Right renal cortex interstitium (tissue), 3 donors: ENCODE data around the gene CNGA3. TPM values are rescaled to one million over a fixed set of nuclear protein-coding genes. Genes with fewer than 3 reads are reported as not detected.
"Not testable (repeated sequence)": the region's sequence is repeated elsewhere in the genome, so short reads cannot be mapped to it uniquely, and the experiment has no call there.

Experiments
- DNase-seq, 3 donors: peaks; one replicate each; pipeline ENCODE4 v3.0.0-alpha.2; 2013; ENCODE audit warnings: low read depth in 3 of 3, low spot score in 2 of 3
- polyA plus RNA-seq, 3 donors: library from polyadenylated mRNA; unstranded; fragments of 120-200 nt; gene quantifications; one replicate each; pipeline ENCODE4 v1.2.1, GENCODE V29; 2013; ENCODE audit not compliant: insufficient read length in 3 of 3

The CNGA3 gene
- not detected for polyA plus RNA-seq

DNA sequence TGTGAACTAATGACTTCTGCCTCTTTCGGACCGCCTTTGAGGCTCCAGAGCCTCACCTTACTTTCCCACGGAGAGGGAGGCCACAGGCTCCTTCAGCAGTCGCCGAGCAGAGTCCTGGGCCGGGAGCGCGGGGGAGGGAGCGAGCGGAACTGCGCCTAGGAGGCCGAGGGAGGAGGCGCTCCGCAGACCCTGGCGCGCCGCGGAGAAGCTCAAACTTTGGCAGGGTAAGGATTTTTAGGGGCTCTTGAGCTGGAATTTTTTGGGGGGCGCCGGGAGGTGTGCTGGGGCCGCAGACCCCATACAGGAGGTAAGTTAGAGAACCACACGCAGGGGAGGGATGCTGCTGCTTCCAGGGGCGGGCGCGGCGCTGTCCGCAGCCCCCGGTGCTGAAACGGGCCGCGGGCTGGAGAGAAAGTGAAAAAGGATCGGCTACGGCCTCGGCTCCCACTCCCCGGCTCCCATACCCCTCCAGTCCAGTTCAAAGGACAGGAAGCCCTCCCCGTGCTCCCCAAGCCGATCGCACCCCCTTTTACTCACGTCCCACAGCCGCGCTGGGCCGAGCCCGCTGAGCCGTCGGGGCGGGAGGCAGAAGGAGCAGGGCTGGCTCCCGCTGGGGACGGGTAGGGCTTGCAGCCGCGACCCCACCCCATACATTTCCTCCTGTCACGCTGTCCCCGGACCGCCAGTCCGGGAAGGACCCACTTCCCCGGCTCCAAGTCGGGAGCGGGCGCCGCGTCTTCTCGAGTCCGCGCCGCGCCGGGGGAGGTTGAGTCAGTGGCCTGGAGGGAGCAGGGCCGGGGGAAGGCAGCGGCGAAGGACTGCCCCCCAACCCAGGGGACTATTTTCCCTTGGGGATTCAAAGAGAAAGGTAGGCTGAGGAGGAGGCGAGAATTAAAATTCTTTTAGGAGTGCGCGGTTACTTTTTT lies at the start of gene CNGA3:
Gene CNGA3, plus strand, starts transcription at position 146 of the 926 bp plus-strand sequence. CDS start 23,520 bp downstream, outside the sequence.
- peak in 2 of 3 donors; percentile 29 to 34 for DNase-seq

DNA sequence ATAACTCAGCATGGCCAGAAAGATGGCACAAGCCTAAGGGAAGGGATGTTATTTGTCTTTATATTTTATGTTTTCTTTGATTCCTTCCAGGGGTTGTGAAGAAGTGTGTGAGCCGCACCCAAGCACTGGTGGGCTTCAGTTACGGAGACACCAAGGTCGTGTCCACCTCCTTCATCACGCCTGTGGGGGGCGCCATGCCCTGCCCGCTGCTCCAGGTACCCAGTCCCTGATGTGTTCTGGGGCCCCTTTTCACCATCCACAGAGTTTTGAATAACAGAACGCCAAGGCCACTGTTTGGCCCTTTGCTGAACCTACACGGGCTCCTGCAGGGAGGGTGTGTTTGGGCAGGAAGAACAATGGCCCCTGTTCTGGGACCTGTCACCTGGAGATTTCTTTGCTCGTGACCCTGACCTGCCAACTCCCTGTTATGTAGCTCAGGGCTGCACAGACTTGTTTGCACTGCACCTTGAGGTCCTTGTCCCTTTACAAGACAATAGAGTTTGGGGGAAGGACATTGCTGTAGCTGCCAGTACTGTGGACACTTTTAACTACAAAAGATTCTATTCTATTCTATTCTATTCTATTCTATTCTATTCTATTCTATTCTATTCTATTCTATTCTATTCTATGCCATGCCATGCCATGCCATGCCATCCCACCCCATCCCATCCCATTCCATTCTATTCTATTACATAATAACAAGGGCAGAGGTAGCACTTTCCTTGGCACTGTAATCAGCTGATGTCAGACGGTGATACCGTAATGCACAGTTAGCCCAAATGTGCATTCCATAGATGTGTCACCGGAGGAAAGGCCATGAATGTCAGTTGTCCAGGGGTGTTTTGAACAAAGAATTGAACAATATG lies 48.2 kb upstream of the CNGA3 start:
- DNase-seq: no peak

DNA sequence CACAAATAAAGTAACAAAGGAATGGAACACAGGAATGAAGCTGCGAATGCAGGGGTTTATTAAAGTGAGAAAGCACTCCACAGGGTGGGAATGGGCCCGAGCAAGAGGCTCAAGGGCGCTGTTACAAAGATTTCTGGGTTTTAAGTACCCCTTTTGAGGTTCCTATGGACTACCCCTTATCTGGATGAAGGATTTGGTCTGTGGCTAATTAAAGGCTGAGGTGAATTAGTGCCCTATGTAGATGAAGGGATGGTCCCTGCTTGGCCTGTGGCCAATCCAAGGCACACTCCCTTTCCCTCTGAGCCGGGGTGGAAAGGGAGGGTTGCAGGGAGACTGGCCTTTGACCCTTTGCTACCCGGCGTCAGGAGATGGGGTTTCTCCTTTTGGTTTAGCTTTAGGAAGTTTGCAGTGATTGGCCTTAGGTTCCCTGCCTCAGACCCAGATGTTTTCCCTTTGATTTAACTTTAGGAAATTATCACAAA lies 47.5 kb upstream of the CNGA3 start:
- no peak for DNase-seq

DNA sequence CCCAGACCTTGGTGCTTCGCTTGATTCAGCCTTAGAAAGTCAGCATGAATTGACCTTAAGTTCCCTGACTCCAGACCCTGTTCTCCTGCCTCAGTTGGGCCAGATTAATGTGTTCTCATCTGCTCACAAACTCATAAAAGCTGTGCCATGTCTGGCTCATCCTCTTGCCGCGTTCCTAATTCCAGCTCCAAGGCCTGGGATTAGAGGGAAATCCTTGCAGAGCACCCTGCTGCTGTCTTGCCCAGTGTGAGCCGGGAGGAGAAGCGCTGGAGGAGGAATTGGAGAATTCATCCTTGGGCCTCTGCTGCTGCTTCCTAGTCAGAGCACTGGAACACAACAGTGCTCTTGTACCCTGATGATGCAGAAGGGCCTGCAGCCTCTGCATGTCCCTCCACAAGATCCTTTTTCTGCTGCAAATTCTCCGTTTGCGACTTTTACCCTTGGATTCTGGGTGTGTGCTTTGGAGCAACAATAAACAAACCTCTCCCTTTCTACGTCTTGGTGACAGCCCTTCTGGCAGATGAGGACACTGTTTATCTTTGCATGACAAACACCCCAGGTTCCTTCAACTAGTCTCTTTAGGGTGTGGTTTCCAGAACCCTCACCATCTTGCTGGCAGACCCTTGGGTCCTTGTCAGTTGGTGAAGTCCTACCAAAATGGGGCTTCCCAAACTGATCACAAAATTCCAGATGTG lies 46.9 kb upstream of the CNGA3 start:
- no peak for DNase-seq

DNA sequence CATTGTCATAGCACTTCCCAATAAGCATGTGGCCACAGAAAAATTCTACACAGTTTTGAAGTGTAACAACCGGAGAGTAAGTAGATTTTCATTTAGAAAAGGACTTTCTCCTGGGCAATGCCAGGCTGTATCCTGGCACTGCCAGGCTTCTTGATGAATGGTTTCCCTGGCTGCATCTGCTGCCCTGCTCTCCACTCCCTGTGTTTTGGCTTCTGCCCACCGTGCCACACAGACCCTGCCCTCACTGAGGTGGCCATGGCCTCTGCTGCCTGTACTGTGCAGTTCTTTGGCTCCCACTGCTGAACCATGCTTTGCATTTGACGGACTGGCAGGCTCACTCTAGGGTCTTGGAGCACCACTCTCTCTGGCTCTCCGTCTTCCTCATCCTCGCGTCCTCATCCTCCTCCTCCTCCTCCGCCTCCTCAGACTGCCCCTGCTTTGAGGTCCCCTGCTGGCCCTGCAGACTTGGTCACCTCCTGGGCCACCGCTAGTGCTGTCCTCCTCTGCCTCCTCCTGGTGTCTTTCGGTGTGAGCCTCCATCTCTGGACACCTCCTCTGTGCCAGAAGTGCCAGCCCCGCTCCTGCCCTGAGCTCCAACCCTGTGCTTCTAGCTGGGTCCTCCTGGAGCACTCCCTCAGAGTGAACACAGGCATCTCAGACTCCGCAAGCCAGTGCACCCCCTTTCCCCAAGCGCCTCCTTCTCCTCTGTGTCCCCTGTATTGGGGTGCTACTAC lies 45.9 kb upstream of the CNGA3 start:
- no peak for DNase-seq

DNA sequence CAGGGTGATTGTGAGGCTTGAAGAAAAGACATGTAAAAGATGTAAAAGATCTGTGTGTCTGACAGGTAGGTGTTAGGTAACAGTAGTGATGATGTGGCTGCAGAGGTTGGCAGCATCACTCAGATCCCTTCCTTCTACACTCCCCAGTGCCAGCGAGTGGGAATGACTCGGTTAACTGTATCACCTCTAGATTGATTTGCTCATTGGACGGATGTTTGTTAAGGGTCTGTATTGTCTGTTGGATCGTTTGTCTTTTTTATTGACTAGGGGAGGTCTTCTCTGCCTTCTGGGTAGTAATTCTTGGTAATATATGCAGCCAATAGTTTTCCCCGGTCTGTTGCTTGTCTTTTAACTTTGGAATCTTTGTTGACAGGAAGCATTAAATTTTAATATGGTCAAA lies 44.8 kb upstream of the CNGA3 start:
- DNase-seq: no peak

DNA sequence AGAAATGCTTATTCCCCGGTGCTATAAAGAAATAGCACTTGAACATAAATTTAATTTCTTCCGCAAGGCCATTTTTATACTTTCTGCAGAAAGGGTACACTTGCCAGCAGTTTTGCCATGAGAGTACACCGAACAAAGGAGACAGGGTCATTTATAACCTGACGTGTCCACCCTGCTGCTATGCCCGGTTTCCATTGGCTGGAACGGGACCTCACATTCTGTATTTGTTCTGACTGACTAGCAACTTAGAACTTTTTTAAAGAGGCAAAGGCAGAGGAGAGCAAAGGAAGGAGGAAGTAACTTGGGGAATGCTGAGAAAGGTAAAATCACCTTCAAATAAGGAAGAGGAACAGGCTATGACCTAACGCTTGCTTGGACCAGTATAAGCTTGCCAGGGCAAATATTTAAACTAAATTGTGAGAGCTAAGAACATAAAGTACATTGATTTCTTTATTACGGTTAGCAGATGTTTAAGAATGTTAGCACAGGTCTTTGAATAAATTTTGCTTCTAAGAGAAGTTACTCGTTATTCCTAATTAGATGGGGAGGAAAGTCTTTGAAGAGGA lies 39.0 kb upstream of the CNGA3 start:
- DNase-seq: not testable (repeated sequence)

DNA sequence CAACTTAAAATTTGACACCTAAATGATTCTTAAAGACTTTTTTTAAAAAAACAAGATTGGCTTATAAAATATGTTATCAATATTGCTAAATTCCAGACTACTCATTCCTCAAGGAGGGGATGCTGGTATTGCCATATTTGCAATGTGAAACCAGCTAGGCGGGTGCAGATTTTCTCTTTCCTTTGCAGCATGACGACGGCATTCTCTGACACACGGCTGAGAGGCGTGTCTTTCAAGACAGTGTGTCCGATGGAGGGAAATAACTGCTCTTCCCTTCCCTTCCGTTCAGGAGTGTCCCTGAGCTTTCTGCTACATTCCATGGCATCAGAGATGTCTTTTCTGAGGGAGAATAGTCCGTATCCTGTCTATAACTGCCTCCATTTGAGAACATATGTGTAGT lies 38.2 kb upstream of the CNGA3 start:
- DNase-seq: no peak

DNA sequence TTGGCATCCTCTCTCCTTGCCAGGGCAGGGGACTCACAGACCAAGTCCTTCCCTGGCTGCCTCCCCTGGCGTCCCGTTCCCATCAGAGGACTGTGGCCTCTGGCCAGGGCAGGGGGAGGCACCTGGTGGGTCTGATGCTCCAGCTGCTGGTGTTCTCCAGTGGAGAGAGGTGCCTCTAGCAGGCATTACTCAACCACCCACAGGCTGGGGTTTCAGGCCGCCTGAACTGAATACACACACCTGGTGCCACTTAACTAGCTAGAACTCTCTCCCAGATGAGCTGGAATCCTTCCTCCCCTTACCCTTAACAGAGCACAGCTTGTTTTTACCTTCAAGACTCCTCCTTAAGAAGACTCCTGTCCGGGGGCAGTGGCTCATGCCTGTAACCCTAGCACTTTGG lies 37.7 kb upstream of the CNGA3 start:
- DNase-seq: no peak

DNA sequence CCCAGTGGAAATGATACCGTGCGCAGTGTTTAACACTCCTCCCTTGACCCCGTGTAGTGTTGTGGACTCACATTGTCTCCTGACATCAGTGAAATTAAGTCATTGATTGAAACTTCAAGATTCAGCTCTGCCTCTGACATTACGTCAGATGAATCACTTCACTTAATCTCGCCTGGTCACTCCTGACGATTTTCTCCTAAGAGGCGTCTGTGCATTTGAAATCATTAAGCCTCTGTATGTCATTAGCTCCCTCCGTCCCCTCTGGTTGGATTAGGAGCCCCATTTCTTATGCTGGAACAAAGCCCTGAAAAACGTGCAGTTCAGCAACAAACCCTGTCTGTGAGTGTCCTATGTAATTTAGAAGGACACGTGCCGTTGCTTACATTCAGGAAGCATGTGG lies 36.7 kb upstream of the CNGA3 start:
- no peak for DNase-seq

DNA sequence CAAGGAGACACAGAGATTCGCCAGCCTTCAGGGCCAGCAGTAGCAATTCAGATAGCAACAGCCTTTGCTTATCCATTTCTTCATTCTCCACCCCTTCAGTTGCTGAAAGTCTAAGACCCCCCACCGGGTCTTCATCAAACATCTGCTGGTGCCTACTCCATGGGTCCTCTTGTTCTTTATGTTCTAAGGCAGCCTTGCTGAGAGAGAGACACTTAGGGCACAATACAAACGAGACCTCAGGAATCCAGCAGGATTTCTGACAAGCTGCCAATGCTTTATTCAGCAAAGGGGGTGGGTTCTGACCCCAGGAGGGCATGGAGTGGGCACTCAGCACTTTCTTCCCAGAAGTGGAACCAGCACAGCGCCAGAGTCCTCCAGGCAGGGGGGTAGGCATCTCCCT lies 36.2 kb upstream of the CNGA3 start:
- DNase-seq: no peak

DNA sequence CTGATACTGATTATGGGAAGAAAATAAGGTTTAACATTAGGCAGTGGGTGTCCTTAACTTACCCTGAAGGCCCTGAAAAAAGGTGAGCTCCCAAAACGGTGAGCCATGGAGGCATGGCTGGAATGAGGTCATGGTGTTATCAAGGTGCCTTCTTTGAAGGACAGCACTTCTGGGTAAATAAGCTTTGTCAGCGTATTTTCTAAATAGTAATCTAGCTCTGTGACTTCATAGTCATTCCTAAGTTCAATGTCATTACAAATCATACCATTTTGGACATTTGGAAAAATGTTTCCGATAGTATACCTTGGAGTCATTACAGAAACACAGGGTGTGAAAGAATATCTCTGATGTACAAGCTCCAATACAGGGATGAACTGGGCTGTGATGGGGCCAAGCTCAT lies 35.2 kb upstream of the CNGA3 start:
- DNase-seq: no peak

DNA sequence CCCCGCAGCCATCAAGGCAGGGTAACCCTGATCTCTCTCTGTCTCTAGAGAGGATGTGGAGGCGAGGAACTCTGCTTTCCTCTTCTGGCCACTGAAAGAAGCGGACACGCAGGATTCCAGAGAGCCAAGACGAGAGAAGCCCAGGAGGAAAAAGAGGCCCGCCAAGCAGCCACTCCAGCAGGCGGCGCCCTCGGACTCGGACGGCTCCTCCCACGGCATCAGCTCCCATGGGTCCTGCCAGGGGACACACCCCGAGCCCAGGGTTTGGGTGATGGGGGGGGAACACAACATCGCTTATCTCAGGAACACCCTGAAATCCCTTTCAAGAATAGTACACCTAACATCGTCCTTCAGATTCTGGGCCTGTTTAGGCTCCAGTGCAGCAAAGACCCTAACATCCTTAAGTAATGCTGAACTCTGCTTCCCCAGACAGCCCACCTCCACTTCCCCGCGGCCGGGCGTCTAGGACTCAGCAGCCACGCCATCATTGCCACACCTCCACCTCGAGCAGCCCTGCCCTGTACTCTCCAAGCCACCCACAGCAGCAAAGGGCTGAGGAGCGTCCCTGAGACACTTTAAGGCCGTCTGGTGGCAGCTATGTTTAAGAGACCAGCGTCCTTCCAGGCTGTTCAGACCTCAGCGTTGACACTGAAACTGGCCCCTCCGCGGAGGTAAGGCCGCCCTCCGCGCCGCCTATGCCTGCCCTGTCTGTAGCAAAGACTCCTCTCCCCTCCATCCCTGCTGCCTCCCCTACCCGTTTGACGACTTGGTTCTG lies 34.3 kb upstream of the CNGA3 start:
- DNase-seq: no peak

DNA sequence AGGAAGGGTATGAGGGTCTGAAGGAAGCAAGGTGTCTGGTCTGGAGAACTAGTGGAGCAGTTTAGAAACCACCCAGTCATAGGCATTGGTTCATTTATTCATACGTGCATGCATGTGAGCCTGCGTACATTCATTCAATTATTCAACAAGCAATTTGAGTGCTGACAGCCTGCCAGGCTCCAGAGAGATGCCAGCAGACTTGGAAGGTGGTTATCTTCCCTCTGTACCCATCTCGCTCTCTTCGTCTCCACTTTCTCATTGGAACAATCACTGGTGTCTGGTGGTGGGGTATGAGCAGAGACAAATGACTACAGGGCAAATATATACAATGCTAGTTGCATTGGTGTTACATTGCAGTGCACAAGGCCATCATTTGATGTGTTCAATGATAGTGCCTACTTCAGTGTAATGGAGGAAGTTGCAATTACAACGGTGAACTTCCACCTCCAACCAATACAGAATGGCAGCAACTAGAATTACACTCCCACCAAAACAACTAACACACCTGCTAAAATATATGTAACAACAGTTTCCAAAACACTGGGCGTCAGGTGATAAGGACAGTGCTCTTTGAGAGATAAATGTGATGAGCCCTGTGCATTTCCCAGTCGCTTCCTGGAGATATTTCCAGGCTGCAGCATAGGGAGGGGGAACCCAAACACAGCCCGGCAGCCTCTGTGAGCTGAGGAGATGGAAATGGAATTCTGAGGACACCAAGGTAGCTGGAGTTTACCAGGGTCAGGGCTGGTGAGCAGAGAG lies 32.6 kb upstream of the CNGA3 start:
- no peak for DNase-seq

DNA sequence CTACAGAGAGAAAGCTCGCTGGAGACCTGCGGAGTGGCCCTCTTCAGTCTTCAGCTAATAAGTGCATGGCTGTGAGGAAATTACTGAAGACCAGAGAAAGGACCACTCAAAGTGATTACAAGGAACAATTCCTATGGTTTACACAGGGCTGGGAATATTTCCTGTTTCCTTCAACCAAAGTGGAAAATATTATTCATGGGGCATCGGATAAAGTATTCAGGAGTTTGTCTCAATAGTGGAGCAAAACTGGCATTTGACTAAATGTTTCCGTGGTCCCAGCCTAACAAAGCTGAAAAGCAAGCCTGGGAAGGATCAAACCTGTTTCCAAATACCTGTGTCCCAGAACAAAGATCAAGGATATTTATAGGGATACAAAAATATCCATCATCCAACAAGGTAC lies 32.0 kb upstream of the CNGA3 start:
- no peak for DNase-seq

DNA sequence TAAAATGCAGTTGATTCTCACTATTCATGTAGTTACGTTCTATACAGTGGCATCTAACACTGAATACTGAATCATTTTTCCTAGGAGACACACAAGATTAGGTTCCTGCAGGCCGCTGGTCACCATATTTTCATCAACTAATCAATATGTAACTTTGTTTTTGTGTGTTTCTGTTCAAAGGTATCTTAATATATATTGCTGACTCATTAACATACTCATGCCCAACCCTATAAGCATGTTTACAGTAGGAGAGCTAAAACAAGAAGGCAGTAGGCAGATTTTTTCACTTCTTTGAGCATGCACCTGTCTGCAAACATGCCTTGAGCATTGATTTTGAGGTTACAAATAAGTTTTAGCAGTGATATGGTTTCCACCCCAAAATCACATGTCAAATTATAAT lies 30.3 kb upstream of the CNGA3 start:
- no peak for DNase-seq

DNA sequence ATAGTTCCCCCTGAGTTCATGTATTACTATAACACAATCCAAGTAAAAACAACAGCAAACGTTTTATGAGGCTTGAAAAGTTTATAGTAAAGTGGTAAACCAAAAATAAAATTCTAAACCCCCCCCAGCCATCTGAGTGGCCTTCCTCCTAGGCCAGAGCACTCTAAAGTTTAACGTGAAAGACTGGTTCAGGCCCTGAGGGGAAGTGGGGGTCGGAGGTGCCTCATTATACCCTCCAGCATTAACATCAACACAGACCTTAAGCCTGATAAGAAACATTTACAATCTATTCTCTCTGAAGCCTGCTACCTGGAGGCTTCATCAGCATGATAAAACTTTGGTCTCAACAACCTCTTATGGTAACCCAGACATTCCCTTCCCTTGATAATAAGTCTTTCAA lies 29.0 kb upstream of the CNGA3 start:
- no peak for DNase-seq

DNA sequence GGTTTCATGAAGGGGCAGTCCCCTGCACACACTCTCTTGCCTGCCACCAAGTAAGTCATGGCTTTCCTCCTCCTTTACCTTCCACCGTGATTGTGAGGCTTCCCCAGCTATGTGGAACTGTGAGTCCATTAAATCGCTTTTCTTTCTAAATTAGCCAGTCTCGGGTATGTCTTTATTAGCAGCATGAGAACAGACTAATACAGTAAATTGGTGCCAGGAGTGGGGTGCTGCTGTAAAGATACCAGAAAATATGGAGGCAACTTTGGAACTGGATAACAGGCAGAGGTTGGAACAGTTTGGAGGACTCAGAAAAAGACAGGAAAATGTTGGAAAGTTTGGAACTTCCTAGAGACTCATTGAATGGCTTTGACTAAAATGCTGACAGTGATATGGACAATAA lies 26.1 kb upstream of the CNGA3 start:
- not testable (repeated sequence) for DNase-seq
